HG03108 (cell line): ENCODE data around the gene SPATS2.
"Not testable (repeated sequence)": the region's sequence is repeated elsewhere in the genome, so short reads cannot be mapped to it uniquely, and the experiment has no call there.

Experiments used
- ATAC-seq: cut with Tn5 transposase; IDR thresholded peaks from one replicate; pipeline ENCODE4 v1.9.1; 2021; ENCODE audit warnings: moderate library complexity; ENCODE audit not compliant: unreplicated experiment

Gene SPATS2

DNA sequence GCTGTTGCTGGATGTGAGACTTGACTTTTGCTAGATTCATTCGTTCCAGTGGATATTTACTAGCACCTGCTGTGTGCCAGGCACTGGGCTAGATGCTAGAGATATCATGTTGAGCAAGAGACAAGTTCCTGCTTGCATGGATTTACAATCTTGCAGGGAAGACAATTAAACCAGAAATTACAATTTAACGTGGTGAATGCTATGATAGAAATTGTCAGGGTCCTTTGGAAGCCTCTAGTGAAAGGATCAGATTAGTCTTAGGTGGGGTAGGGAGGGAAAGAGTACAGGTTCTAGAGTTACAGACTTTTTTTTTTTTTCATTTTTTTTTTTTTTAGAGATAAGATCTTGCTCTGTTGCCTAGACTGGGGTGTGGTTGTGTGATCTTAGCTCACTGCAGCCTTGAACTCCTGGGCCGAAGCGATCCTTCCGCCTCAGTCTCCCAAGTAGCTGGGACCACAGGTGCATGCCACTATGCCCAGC lies 36.7 kb downstream of the SPATS2 start:
- no peak for ATAC-seq

DNA sequence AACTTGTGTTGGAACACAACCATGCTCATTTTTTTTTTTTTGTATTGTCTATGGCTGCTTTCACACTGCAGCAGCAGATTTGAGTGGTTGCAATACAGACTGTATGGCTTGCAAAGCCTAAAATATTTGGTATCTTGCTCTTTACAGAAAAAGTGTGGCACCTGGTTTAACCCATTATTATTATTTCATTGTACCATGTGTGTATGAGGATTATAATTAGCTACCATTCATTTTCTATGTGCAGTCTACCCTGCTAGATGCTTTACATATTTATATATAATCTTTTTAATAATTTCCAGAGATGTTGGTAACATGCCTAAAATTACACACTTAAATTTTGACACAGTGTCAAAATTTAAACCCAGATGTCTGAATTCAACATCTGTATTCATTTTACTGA lies 37.7 kb downstream of the SPATS2 start:
- no peak for ATAC-seq

DNA sequence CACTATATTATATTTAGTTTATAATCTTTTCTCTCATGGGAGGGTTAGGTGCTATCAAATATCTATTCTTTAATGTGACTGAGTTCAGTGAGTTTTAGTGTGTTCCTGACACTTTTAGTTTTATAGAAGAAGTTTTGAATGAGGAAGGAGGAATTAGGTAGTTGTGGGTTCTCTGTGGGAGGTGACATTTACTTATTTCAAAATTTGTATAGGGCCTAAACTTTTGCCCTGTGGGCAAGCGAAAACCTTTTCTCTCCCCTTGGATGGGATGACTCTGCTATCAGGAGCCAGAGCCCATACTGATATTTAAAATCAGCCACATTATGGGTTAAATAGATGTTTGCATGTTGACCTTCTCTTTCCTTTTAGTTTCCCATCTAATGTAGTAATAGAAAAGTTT lies 43.6 kb downstream of the SPATS2 start:
- no peak for ATAC-seq

GRCh38 chr12:49413010-49413409 lies 45.7 kb downstream of the SPATS2 start:
- no peak for ATAC-seq

- no peak for ATAC-seq
Measured at GRCh38 chr12:49413796-49414195, 46.5 kb downstream of the SPATS2 start.

DNA sequence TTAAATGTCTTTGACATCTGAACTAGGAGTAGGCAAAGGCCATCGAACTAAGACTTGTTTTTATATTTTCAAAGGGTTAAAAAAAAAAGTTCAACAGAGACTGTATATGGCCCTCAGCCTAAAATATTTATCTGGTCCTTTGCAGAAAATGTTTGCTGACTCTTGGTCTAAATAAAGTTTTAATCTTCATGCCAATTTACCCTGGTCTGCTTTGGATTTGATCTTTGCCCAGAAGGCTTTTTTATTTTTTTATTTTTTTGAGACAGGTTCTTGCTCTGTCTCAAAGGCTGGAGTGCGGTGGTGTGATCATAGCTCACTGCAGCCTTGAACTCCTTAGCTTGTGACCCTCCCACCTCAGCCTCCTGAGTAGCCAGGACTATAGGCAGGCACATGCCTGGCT lies 47.1 kb downstream of the SPATS2 start:
- ATAC-seq: no peak

DNA sequence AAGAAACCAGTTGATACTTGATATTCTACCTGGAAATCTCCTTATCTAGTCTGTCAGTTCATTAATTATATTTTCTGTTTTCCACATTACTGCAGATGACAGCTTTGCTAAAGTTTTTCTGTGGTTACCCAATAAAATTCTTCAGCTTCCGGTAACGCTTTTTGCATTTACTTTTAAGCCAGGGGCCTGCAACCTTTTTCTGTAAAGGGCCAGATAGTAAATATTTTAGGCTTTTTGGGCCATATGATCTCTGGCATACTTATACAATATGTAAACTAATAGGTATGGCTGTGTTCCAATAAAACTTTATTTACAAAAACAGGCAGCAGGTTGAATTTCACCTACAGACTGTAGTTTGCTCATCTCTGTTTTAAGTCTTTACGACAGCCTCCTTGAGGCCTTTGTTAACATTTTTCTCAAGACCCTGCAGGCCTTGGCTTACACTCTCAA lies 48.3 kb downstream of the SPATS2 start:
- ATAC-seq: no peak

DNA sequence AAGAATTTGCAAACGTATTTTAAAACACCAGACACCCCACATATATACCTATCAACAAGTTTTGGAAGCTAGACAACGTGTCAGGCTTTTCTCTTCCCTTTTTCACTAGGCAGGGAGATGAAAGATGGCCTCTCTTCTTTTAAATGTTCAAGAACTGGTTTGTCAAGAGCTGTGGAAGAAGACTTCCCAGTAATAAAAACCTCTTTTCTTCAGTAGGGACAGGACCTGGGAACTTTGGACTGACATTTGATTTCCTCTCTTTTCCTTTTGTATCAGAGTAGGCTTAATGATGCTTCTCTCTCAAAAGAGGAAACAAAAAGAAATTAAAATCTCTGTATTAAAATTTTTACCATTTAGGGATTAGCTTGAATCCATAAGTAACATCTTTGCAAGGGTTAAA lies 49.6 kb downstream of the SPATS2 start:
- no peak for ATAC-seq

DNA sequence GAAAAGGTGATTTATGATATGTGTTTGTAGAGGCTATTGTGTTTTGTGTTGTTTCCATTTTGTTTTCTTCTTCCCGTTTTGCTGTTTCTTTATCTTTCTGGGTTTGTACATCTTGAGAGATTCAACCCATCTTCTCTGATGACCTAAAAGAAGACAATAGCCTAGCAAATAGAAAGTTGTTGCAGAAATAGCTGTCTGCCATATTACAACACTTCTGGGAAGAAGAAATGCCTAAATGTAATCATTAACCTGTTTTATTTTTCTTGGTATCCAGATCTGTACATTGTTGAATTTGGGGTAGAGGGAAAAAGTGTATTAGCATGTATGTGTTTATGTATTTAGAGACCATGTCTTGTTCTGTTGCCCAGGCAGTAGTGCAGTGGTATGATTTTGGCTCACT lies 50.3 kb downstream of the SPATS2 start:
- ATAC-seq: no peak

DNA sequence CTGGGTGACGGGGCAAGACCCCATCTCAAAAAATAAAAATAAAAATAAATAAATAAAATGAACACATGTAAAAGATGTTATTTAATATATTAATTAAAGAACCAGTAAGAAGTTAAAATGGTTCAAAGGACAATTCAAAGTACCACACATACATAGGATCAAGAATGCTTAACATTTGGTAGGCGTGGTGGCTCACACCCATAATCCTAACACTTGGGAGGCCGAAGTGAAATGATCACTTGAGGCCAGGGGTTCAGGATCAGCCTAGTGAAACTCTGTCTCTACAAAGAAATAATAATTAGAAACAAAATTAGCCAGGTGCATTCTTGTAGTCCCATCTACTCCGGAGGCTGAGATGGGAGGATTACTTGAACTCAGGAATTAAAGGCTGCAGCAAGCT lies 53.3 kb downstream of the SPATS2 start:
- ATAC-seq: no peak

- no peak for ATAC-seq
Measured at GRCh38 chr12:49422114-49422513, 54.9 kb downstream of the SPATS2 start.

GRCh38 chr12:49428793-49429192 lies 61.5 kb downstream of the SPATS2 start:
- ATAC-seq: peak; percentile 32

GRCh38 chr12:49432616-49433015 lies 65.4 kb downstream of the SPATS2 start:
- no peak for ATAC-seq

GRCh38 chr12:49436799-49437198 lies 69.5 kb downstream of the SPATS2 start:
- not testable (repeated sequence) for ATAC-seq

DNA sequence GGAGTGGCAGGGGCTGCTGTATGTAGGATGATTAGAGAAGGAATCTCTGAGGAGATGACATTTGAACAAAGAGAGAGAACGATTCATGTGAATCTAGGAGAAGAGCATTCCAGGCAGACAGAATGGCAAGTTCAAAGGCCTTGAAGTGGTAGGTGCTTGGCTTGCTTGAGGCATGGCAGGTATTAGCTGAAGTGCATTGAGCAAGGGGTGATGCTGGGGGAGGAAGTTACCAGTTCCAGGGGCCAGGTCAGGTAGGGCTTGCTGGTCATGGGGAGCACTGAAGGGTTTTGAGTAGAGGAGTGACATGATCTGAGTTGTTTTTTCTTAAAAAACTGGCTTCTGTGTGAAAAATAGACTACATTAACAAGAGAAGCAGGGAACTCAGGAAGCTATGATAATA lies 71.8 kb downstream of the SPATS2 start:
- no peak for ATAC-seq

- no peak for ATAC-seq
Measured at GRCh38 chr12:49440035-49440434, 72.8 kb downstream of the SPATS2 start.

- ATAC-seq: no peak
Measured at GRCh38 chr12:49442915-49443314, 75.7 kb downstream of the SPATS2 start.

- ATAC-seq: no peak
Measured at GRCh38 chr12:49446571-49446970, 79.3 kb downstream of the SPATS2 start.

- no peak for ATAC-seq
Measured at GRCh38 chr12:49448858-49449257, 81.6 kb downstream of the SPATS2 start.

GRCh38 chr12:49451468-49452259 lies 84.4 kb downstream of the SPATS2 start:
- peak; percentile 91 for ATAC-seq

DNA sequence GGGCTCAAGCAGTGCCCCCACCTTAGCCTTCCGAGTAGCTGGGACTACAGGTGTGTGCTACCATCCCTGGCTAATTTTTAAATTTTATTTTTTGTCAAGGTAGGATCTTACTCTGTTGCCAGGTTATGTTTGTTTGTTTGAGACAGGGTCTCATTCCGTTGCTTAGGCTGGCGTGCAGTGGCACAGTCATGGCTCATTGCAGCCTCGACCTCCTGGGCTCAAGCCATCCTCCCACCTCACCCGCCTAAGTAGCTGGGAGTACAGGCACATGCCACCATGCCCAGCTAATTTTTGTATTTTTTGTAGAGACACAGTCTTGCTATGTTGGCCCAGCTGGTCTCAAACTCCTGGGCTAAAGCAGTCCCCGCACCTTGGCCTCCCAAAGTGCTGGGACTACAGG lies 88.2 kb downstream of the SPATS2 start:
- ATAC-seq: no peak

DNA sequence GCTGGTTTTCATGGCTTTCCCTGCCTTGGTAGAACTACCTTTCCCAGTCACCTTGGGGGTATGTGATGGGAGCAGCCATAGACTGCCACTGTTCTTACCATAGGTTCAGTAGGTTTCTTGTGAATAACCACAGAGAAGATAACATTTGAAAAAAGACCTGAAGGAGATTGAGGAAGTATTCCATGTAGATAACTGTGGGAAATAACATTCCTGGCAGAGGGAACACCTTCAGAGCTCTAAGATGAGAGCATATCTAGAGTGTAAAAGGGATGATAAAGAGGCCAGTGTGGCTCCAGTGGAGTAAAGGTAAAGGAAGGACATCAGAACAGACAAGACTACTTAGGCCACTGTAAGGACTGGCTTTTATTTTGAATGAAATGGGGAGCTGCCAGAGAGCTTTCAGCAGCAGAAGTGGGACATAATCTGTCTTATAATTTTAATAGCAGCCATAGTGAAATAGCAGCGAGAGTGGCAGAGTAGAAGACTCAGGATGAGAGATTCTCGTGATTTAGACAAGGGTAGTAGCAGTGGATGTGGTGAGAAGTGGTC lies 88.9 kb downstream of the SPATS2 start:
- no peak for ATAC-seq

GRCh38 chr12:49458816-49459215 lies 91.6 kb downstream of the SPATS2 start:
- ATAC-seq: no peak
